ENCODE results near the gene EMX1. TPM values are rescaled to one million over a fixed set of nuclear protein-coding genes. Genes with fewer than 3 reads are reported as not detected.

Gene EMX1
- total RNA-seq, 1 experiment from 2014 or later: not detected

GRCh38 chr2:72968286-72968685 is 51.0 kb downstream of the EMX1 start:
- no peak overlapping the region for H2AFZ ChIP-seq (ENCODE audit: low read length)
- H4K20me1 ChIP-seq (ENCODE audit: low read length): no peaks in the 10 kb centered on the region
- BruUV-seq (replicated peaks): no TSS peak
- no peaks in the 10 kb centered on the region for H3K27me3 ChIP-seq (ENCODE audit: low read length)
- TF ChIP-seq EZH2phosphoT487 (IDR thresholded peaks at IDR 0.05; ENCODE audit: borderline replicate concordance, low read length) (no peak), EZH2 (IDR thresholded peaks at IDR 0.05; ENCODE audit: low read length, unreplicated experiment) (no peak)
- TF ChIP-seq, protein P1, sequence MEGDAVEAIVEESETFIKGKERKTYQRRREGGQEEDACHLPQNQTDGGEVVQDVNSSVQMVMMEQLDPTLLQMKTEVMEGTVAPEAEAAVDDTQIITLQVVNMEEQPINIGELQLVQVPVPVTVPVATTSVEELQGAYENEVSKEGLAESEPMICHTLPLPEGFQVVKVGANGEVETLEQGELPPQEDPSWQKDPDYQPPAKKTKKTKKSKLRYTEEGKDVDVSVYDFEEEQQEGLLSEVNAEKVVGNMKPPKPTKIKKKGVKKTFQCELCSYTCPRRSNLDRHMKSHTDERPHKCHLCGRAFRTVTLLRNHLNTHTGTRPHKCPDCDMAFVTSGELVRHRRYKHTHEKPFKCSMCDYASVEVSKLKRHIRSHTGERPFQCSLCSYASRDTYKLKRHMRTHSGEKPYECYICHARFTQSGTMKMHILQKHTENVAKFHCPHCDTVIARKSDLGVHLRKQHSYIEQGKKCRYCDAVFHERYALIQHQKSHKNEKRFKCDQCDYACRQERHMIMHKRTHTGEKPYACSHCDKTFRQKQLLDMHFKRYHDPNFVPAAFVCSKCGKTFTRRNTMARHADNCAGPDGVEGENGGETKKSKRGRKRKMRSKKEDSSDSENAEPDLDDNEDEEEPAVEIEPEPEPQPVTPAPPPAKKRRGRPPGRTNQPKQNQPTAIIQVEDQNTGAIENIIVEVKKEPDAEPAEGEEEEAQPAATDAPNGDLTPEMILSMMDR (conservative IDR thresholded peaks at IDR 0.05; ENCODE audit: low read depth, low read length): no peak
- intact Hi-C loops (cut with micrococcal nuclease): no loop called here
- no peak overlapping the region for H3K4me2 ChIP-seq (ENCODE audit: low read length)
- no peaks in the 10 kb centered on the region for H3K4me1 ChIP-seq (ENCODE audit: insufficient read depth, low read length)
- ChIA-PET CTCF (no interaction called here), POLR2A (ENCODE audit: unreplicated experiment) (interaction anchor here (0.6 kb wide), 1 partner anchor 8 kb away, joined by 3 read pairs; no protein-coding TSS in a partner anchor)
- H3F3A ChIP-seq (ENCODE audit: low read length, unreplicated experiment): no peaks in the 10 kb centered on the region
- H3K9ac ChIP-seq (ENCODE audit: low read length): no peak overlapping the region
- H3K36me3 ChIP-seq (ENCODE audit: low read depth, low read length): no peaks in the 10 kb centered on the region
- H3K9me3 ChIP-seq (ENCODE audit: low read length): no peaks in the 10 kb centered on the region
- H3K4me3 ChIP-seq (ENCODE audit: low read length): no peak overlapping the region
- ATAC-seq: no peak
- no peak overlapping the region for H3K27ac ChIP-seq (ENCODE audit: low read length)
- H3K79me2 ChIP-seq (ENCODE audit: low read length): no peaks in the 10 kb centered on the region
- H3K9me2 ChIP-seq (replicated peaks; ENCODE audit: low read length): no peaks in the 10 kb centered on the region
- DNase-seq: no peak

GRCh38 chr2:72969706-72970105 is 52.4 kb downstream of the EMX1 start:
- no peak for DNase-seq
- TF ChIP-seq EZH2phosphoT487 (IDR thresholded peaks at IDR 0.05; ENCODE audit: borderline replicate concordance, low read length): no peak
- TF ChIP-seq EZH2 (IDR thresholded peaks at IDR 0.05; ENCODE audit: low read length, unreplicated experiment): no peak
- TF ChIP-seq, protein P1 (conservative IDR thresholded peaks at IDR 0.05; ENCODE audit: low read depth, low read length): no peak
- no peak overlapping the region for H3K4me2 ChIP-seq (ENCODE audit: low read length)
- H3K27ac ChIP-seq (ENCODE audit: low read length): no peak overlapping the region
- no peaks in the 10 kb centered on the region for H4K20me1 ChIP-seq (ENCODE audit: low read length)
- H3F3A ChIP-seq (ENCODE audit: low read length, unreplicated experiment): no peaks in the 10 kb centered on the region
- no peak overlapping the region for H2AFZ ChIP-seq (ENCODE audit: low read length)
- POLR2A ChIA-PET (ENCODE audit: unreplicated experiment): interaction anchor here (0.6 kb wide), 1 partner anchor 208 kb away, joined by 5 read pairs; no protein-coding TSS in a partner anchor
- no peaks in the 10 kb centered on the region for H3K79me2 ChIP-seq (ENCODE audit: low read length)
- no peak overlapping the region for H3K9ac ChIP-seq (ENCODE audit: low read length)
- no TSS peak for BruUV-seq (replicated peaks)
- CTCF ChIA-PET: no interaction called here
- no peak for ATAC-seq
- H3K27me3 ChIP-seq (ENCODE audit: low read length): no peaks in the 10 kb centered on the region
- H3K4me1 ChIP-seq (ENCODE audit: insufficient read depth, low read length): no peaks in the 10 kb centered on the region
- H3K4me3 ChIP-seq (ENCODE audit: low read length): no peak overlapping the region
- H3K9me3 ChIP-seq (ENCODE audit: low read length): no peaks in the 10 kb centered on the region
- H3K36me3 ChIP-seq (ENCODE audit: low read depth, low read length): no peaks in the 10 kb centered on the region
- intact Hi-C loops (cut with micrococcal nuclease): no loop called here
- no peaks in the 10 kb centered on the region for H3K9me2 ChIP-seq (replicated peaks; ENCODE audit: low read length)

DNA sequence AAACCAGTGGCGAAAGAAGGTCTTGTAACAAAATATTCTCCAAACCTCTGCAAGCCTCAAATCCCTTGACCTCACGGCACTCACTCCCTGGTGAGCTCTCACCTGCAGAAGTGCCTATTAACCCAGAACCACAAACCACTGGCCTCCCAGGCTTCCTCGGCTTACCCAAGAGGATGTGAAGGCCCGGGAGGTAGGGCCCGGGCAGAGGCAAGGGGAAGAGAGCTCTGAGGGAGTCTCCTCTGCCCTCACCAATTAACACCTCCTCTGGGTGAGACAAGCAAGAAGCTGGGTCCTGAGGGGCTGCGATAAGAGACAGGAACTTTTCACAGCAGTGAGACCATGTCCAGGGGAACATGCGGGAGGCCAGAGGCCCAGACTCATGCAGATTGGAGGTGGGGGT is 53.7 kb downstream of the EMX1 start:
- H3K4me3 ChIP-seq (ENCODE audit: low read length): no peak overlapping the region
- BruUV-seq (replicated peaks): no TSS peak
- no peaks in the 10 kb centered on the region for H4K20me1 ChIP-seq (ENCODE audit: low read length)
- no peaks in the 10 kb centered on the region for H3F3A ChIP-seq (ENCODE audit: low read length, unreplicated experiment)
- TF ChIP-seq EZH2phosphoT487 (IDR thresholded peaks at IDR 0.05; ENCODE audit: borderline replicate concordance, low read length) (no peak), EZH2 (IDR thresholded peaks at IDR 0.05; ENCODE audit: low read length, unreplicated experiment) (no peak)
- TF ChIP-seq, protein P1 (conservative IDR thresholded peaks at IDR 0.05; ENCODE audit: low read depth, low read length): no peak
- intact Hi-C loops (cut with micrococcal nuclease): no loop called here
- ChIA-PET CTCF (no interaction called here), POLR2A (ENCODE audit: unreplicated experiment) (no interaction called here)
- H3K27me3 ChIP-seq (ENCODE audit: low read length): no peaks in the 10 kb centered on the region
- ATAC-seq (no peak), DNase-seq (no peak)
- no peak overlapping the region for H3K4me2 ChIP-seq (ENCODE audit: low read length)
- H3K9me2 ChIP-seq (replicated peaks; ENCODE audit: low read length): no peaks in the 10 kb centered on the region
- H3K9me3 ChIP-seq (ENCODE audit: low read length): no peaks in the 10 kb centered on the region
- H3K36me3 ChIP-seq (ENCODE audit: low read depth, low read length): no peaks in the 10 kb centered on the region
- H3K9ac ChIP-seq (ENCODE audit: low read length): no peak overlapping the region
- no peaks in the 10 kb centered on the region for H3K79me2 ChIP-seq (ENCODE audit: low read length)
- no peaks in the 10 kb centered on the region for H3K4me1 ChIP-seq (ENCODE audit: insufficient read depth, low read length)
- no peak overlapping the region for H3K27ac ChIP-seq (ENCODE audit: low read length)
- no peak overlapping the region for H2AFZ ChIP-seq (ENCODE audit: low read length)
